ENCODE results near the gene LILRA5.
"Not testable (repeated sequence)": the region's sequence is repeated elsewhere in the genome, so short reads cannot be mapped to it uniquely, and the experiment has no call there.

Gene LILRA5

DNA sequence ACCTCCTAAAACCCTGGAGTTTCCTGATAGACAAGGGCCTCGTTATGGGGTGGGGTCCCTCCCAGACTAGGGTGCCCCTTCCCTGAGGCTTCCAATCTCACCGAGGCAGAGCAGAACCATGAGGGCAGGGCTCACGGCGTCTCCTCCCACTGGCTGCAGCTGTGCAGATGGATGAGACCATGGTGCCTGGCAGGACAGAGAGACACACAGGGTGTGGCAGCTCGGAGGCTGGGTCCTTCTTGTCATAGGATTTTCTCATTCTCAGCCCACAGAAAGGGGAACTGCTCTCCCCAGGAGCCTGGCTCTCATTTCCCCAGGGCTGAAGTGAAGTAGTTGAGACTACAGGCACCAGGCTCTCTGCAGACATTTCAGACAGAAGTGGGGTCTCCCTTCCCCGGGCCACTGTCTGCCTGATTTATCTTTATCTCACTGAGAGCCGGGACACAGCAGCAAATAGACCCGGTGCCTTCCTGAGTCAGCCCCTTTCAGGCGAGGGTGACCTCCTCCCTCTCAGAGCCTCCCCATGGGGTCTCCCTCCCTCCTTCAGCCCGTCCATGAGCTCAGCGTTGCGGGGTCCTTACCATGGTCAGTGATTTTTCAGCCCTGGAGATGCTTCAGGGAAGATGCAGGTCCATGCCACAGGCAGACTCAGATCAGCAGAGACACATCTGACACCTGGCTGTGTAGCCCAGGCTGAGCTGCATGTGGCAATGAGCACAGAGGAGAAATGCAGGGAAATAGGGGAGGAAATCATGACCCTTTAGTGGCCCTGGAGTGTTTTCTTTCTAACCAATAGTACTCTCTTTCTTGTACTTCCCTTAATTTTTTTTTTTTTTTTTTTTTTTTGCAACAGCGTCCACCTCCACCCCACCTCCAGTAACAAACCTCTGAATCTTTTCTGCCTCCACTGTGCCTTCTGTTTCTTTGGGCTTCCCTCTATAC is at the start of gene LILRA5:
Gene LILRA5, minus strand, starts transcription at position 731 of the 942 bp plus-strand sequence. Its CDS starts 147 bp downstream, at position 584.
- DNase-seq = no peak

DNA sequence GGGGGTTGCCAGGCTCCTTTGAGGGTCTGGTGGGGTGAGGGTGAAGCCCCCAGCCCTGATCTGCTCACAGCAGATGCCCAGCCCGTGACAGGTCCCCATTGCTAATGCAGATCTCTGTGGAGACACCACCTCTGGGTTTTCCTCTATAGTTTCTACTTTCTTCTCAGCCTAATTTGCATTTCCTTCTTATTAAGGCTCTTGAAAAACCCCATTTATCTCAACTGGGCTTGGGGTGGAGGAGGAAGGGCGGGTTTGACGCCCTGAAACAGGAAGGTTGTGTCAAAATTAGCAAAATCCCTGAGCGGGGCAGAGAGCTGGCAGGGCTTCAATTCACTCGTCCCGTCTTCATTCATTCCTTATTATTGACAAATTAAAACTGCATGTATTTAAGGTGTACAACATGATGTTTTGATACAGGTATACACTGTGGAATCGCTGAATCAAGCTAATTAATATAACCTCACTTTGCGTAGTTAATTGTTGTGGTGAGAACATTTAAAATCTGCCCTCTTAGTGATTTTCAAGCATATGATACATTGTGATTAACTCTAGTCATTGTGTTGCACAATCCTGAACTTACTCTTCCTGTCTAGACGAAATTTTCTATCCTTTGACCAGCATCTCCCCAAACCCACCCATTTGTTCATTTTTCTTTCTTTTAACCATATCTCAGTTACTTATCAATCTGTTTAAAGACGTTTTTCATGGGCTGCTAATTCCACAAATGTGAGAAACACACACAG is 48.9 kb upstream of the LILRA5 start:
- DNase-seq = not testable (repeated sequence)

DNA sequence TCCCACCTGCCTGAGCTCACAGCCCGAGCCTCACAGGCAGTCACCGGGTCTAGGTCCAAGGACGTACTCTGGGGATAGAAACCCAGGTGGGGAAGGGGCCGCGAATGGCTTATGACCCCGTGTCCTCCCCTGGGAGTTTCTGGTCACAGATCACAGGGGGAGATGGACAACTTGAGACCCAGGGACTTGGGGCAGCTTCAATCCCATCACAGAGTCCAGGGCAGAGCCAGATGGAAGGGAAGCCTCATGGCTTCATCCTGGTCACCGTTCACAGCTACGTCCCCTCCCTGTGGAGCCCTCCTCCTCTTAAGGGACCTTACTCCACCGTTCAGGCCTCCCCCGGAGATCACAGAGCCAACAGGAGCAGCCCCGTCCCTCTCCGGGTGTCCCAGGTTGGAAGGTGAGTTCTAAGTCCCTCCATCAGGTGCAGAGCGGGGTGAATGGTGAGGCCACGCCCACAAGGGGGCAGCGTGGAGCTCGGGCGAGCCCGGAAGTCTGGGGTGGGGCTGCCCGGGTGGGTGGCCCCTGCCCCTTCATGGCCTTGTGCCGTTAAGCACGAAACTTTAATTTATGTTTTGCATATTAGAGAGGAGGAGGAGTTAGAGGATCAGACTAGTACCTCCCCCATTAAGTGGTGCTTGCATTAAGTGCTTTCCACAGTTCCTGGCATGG is 46.3 kb upstream of the LILRA5 start:
- DNase-seq = not testable (repeated sequence)

DNA sequence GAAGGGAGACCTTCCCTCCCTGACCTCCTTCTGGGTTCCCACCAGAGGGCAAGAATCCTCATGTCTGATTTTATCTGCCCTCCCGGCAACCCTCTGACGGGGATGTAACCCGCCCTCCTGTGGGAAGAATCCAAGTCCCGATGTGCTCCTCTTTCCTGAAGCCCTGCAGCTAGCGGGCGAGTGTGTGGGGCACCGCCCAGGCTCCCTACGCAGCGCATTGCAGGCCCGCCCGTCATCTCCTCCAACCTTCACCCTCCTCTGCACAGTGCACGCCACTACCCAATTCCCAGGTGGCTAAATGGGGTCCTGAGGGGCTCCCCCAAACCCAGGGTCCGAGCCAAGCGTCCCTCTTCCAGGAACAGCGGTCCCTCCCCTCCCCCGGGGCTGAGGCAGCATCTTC is 44.4 kb upstream of the LILRA5 start:
- no peak for DNase-seq

DNA sequence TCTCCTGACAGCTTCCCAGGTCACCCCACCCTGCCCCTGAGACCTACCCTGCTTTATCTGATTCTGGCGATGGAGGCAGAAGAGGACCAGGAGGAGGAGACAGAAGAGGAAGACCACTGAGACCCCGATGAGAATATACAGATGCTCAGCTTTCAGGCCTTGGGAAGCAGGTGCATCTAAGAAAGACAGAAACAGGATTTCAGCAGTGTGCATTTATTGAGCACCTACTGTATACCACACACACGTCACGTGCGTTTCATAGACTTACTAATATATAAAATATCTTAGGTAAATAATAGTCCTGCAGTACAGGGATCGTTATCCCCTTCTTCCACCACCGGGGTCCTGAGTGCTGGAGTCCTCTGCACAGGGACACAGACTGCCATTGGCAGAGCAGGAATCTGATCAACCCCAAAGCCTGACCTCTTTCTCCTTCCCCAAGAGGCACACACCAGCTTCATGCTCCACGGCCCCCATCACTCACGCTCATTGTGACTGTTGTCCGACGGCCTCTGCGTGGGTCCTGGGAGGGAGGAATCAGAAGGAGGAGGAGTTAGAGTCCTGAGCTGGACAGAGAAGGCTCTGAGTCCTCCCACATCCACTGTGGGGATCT is 43.6 kb upstream of the LILRA5 start:
- no peak for DNase-seq

DNA sequence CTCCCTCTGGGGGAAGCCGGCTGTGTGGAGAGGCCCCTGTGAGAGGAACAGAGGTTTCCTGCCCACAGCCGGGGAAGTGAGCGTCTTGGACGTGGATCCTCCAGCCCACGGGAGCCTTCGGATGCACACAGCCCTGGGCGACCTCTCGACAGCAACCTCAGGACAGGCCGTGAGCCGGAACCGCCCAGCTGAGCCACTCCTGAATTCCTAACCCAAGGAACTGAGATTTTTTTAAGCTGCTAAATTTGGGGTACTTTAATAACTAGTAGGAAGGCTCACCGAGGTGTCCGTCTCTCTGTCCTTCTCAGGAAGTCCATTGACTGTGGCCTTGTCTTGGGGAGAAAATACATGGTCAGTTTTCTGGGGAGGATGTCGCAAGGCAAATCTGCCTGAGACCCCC is 42.7 kb upstream of the LILRA5 start:
- DNase-seq = no peak

DNA sequence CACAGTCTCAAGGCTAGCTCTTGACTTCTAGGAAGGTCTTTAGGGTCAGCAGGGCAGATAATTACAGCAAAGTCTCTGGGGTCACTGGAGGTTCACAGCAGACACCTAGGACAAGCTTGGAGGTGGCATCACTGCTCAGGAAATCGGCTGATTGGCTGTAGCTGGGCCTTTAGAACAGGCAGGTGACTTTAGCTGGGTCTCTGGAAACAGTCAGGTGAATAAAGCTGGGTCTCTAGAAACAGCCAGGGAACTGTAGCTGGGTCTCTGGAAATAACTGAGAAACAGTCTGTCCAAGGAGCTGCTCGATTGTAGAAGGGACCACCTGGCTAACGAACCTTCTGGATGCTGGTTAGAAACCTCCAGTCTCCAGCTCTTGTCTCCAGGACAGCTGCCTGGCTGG is 41.8 kb upstream of the LILRA5 start:
- DNase-seq = no peak

DNA sequence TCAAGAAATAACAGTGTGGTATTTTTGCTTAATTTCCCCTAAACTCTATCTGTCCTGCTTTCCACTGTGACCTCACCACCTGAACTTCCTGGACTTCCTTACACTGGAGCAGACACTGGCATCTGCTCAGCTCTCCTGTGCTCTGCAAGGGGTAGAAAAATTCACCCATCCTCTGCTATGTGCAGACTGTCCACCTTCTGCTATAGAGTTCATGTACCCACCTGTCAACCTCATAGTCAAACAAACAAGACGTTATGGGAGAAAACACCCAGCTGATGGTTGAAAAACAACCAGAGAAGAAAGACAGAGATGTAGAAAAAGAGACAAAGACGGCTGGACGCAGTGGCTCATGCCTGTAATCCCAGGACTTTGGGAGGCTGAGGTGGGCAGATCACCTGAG is 39.6 kb upstream of the LILRA5 start:
- no peak for DNase-seq

DNA sequence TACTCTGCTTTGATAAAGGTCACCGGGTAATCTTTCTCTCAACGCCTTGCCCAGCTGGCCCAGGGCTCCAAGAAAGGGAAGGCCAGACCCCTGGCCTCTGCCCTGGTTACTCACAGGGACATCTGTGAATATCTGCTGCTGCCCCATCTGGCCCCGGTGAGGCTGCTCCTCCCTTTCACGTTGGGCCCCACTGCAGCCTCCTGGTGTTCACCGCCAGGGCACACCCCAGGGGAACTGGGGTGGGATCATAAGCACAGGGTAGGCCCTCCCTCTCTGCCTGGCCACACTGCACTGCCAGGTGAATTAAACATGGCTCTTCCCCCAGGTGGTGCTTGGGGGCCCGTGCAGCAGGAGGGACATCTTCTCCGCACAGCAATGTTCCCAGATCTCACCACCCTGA is 39.1 kb upstream of the LILRA5 start:
- DNase-seq = no peak

DNA sequence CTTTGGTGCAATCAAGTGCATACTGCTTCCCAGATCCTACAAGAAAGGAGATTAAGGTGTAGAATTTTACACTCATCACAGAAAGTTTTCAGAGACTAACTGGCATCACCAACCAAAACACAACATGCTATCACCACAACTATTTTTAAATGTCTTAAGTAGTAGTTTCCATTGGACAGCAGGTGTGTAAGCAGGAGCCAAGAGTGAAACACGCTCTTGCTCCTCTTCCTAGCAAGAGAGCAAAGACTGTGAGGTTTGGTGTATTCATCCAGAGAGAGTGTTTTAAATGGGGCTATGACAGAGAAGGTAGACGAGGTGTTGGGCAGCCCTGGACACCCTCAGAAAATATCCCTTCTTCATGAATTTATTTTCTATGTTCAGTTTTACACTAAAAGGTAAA is 38.5 kb upstream of the LILRA5 start:
- no peak for DNase-seq

DNA sequence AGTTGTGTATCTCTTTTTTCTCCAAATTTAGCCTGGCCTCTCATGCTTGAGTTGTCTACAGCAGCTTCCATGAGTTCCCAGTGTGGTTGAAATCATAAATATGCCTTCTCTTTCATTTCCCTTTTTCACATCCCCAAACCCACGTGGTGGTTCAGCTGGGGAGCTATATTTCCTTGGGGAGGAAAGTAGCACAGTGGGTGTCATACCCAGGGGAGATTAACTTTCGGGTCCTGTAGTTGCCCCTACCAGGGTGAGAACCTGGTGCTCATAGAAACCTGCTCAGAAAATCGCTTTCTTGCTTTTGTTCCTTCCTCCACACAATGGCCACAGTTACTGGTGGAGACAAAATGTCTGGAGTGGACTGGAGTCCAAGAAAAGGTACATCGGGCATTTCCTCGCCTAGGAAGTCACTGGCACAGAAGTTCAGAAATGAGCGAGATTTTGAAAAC is 33.0 kb upstream of the LILRA5 start:
- DNase-seq = no peak

DNA sequence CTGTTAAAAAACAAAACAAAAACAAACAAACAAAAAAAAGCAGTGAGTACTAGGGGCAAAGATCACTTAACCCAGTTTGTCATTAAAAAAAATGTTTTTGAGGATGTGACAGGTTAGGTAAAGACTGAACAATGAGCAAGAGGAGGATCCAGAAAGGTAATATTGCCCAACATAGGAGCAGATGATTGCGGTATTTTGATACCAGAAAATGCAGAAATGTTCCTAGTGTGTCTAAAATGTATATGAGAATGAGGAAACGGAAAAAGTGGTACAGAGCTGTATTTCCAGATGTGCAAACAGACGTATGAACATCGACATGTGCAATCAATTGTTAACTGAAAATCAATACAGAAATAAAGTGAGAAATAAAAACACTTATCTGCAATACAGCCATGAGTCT is 30.9 kb upstream of the LILRA5 start:
- no peak for DNase-seq

DNA sequence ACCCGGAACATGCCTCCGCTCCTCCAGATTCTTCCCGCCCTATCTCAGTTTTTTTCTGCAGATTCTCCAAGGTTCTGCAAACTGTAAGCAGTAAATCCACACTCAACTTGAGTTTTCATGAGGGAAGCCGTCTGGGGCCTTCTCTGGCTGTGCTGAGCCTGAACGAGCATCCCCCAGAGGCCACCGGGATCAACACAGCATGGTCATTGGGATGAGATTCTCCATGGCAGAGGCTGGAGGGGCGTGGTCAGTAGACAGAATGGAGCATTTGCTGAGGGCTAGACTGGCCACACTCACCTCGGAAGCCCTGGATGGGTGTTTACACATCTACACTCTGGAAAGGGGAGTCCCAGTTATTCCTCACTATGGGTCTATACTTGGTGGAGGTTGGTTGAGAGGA is 28.3 kb upstream of the LILRA5 start:
- DNase-seq = no peak

DNA sequence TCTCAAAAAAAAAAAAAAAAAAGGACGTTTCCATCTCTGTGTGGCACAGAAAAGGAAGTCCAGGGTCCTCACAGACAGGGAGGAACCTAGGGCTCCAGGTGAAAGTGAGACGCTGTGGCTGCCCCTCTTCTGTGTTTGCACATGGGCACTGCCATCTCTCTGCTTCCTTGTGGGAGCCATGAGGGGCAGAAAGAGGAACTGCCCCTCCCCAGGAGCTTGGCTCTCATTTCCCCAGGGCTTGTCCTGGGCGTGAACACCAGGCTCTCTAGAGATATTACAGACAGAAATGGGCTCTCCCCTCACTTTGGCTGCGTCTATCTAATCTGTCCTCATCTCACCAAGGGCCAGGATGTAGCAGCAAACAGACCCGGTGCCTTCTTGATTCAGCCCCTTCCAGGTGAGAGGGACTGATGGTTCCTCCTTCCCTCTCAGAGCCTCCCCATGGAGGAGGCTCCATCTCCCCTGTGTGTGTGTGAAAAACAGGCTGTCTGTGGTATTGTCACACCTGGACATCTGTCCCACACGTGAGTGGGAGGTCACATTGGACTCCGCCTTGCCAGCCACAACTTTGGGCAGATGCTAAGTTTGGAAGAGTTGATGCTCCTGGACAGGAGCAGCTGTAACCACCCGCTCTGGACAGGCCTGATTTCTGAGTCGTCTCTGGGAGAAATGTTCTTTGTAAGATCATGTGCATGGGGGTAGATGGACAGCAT is 26.8 kb upstream of the LILRA5 start:
- no peak for DNase-seq

DNA sequence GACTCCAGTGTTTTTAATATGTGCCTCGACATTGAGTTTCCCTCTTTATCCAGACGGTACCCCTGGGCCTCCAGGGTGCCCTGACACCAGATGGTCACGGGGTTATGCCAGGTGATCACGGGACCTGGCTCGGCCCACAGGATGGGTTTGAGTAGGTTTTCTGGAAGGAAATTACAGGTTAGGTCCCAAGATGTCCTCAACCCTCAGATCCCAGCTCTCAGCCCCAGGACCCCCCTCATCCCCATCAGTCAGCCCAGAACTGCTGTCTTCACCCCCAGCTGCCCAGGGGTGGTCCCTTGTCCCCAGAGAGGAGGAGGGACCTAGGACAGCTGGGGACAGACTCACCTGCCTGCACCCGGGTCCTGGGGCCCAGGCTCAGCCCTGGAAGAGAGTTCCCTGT is 25.6 kb upstream of the LILRA5 start:
- no peak for DNase-seq

DNA sequence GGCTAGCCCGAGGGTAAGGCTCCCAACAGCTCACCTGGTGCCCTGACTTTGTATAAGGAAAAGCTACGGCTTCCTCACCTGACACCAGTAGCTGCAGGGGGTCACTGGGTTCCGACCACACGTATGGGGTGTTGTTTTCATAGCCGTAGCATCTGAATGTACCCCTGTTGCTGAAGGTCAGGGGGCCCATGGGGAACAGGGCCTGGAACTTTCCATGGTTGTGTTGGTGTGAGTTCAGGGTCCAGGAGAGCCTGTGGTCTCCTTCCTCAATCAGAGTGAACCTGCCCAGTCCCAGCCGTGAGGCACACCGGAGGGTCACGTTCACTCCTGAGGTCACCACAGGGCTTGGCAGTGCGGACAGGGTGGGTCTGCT is 24.9 kb upstream of the LILRA5 start:
- DNase-seq = no peak

DNA sequence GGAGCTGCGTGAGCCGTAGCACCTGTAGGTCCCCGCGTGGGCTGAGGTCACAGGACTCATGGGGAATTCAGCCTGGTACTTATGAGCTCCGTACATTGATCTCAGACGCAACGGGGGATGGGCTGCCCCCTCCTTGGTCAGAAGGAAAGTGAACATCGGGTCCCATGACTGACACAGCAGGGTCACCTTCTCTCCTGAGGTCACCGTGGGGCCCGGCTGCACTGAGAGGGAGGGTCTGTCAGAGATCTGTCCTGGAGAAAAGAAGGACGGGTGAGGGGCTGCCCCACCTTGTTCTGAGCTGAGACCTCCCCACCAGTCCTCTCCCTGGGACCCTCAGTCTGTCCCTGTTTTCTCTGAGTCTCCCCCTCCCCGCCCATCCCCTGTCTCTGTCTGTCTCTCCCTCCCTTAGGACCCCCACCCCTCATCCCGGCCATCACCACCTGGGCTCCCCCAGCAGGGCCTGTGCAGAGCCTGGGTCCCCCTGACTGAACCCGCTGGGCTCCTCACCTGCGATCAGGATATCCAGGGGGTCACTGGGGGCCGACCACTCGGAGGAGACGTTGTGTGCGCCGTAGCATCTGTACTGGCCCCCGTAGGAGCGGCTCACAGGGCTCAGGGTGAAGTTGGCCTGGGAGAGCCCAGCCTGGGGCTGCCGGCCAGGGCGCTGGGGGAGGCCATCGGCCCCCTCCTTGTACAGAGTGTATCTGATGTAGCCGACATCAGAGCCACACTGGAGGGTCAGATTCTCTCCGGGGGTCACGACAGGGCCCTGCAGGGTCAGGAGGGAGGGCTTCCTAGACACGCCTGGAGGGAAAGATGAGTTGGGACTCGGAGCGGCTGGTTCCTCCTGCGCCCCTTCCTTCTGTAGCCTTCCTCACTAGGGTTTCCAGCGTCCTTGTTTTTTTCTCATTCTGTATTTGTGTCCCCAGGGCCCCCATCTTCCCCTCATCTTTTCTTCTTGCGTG is 24.2 kb upstream of the LILRA5 start:
- DNase-seq = no peak

DNA sequence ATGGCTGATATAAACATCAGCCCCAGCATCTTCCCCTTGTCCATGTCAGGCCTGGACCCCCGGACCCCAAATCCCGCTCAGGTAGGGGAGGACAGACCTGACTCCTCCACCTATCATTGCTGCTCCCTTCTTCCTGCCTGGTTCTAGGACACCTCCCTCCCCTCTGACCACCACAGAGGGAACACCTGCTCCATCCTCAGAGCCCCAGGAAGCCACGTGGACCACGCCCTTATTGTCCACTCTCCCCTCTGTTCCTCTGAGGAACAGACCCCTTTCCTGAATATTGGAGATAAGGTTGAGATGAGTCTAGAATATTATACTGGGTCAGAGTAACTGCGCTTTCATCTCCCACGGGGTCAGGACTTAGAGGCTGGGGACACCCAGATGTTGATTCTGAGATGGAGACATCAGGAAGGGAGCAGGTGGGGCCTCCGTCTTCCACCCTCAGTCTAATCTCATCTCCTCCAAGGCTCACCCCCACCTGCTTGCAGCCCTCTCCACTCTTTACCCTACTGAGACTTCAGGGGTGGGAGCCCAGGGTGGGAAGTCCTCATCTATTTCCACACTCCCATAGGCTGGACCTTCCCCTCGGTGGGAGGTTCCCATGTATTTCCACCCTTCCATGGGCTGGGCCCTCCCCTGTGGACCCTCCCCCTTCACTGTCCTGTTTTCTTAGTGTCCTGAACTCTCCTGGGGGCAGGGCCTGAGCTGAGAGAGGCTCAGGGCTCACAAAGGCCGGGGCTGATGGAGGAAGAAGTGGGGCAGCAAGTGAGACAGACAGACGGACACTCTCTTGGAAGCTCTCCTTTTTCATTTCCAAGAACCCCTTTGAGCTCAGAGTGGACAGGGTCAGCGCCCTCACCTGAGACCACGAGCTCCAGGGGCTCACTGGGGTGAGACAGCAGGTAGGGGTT is 23.3 kb upstream of the LILRA5 start:
- DNase-seq = no peak

DNA sequence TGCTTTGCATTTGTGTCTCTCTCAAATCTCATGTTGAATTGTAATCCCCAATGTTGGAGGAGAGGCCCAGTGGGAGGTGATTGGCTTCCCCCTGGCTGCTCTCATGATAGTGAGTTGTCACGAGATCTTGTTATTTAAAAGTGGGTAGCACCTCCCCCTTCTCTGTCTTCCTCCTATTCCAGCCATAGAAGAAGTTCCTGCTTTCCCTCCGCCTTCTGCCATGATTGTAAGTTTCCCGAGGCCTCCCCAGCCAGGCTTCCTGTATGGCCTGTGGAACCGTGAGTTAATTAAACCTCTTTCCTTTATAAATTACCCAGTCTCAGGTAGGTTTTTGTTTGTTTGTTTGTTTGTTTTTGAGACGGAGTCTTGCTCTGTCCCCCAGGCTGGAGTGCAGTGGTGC is 22.2 kb upstream of the LILRA5 start:
- no peak for DNase-seq
